ENCODE data around the gene PCP2.

PCP2 gene

DNA sequence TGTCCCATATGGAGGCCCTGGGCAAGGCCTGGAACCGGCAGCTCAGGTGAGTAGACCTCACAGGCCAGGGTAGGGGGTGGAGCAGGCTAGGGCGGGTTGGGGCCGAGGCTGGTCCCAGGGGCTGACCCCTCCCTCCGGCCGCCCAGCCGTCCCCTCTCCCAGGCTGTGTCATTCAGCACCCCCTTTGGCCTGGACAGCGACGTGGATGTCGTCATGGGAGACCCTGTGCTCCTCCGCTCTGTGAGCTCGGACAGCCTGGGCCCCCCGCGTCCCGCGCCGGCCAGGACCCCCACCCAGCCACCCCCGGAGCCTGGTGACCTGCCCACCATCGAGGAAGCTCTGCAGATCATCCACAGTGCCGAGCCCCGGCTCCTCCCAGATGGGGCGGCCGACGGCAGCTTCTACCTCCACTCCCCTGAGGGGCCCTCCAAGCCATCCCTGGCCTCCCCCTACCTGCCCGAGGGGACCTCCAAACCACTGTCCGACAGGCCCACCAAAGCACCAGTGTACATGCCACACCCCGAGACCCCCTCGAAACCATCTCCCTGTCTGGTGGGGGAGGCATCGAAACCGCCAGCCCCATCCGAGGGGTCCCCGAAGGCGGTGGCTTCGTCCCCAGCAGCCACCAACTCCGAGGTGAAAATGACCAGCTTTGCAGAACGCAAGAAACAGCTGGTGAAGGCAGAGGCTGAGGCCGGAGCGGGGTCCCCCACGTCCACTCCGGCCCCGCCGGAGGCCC is 21.8 kb downstream of the PCP2 start:
- H3K4me3 ChIP-seq (ENCODE audit: low read depth, low read length): no peak overlapping the region
- H3K36me3 ChIP-seq: peaks cover 4% of the 10 kb centered on the region
- TF ChIP-seq CTCF (IDR thresholded peaks at IDR 0.05; ENCODE audit: low read depth, low read length): no peak
- DNase-seq: no peak
- H3K27me3 ChIP-seq: no peaks in the 10 kb centered on the region
- no peaks in the 10 kb centered on the region for H3K4me1 ChIP-seq
- no peaks in the 10 kb centered on the region for H3K9me3 ChIP-seq

GRCh38 chr19:7610491-7611240 is 22.9 kb downstream of the PCP2 start:
- Histone ChIP-seq H3K4me3 (ENCODE audit: low read depth, low read length) (no peak overlapping the region), H3K27me3 (no peaks in the 10 kb centered on the region), H3K36me3 (no peaks in the 10 kb centered on the region; the same call in 1 of the 2 replicates), H3K4me1 (no peaks in the 10 kb centered on the region), H3K9me3 (no peaks in the 10 kb centered on the region)
- no peak for DNase-seq
- TF ChIP-seq CTCF (IDR thresholded peaks at IDR 0.05; ENCODE audit: low read depth, low read length): no peak

GRCh38 chr19:7607874-7608560 is 25.5 kb downstream of the PCP2 start:
- TF ChIP-seq CTCF (IDR thresholded peaks at IDR 0.05; ENCODE audit: low read depth, low read length): no peak
- DNase-seq: no peak
- H3K4me3 ChIP-seq (ENCODE audit: low read depth, low read length): no peak overlapping the region
- no peaks in the 10 kb centered on the region for H3K27me3 ChIP-seq
- no peaks in the 10 kb centered on the region for H3K9me3 ChIP-seq
- H3K36me3 ChIP-seq: no peaks in the 10 kb centered on the region; the same call in 1 of the 2 replicates
- H3K4me1 ChIP-seq: peaks cover 5% of the 10 kb centered on the region; the same call in 1 of the 2 replicates

DNA sequence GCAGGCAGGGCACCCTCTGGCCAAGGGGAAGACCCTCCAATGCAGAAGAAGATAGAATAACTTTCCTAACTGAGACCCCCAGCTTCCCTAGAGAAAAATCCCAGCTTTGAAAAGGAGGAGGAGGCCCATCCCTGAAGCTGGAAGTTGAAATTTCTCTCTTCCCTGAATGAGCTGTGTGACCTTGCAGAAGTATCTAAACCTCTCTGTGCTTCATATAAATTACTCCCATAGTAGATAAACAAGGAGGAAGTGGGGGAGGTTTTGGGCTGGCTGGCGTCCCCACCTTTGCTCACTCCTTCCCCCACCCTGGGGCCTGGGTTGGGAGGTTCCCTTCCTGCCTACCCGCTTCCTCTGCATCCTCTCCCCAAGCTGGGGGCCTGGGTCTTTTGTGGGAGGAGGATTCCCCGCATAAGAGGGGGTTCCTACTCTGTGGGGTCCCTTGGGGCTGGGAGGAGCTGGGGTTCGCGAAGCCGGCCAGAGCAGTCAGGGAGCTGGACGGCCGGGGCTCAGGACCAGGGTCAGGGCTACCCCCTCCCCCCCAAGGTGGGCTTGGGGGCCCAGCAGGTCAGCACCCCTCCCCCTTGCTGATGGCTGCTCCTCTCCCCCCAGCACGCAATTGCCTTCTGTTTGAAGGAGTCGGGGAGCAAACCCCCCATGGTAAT is 26.2 kb downstream of the PCP2 start:
- no peak for TF ChIP-seq CTCF (IDR thresholded peaks at IDR 0.05; ENCODE audit: low read depth, low read length)
- DNase-seq: no peak
- Histone ChIP-seq H3K27me3 (no peaks in the 10 kb centered on the region), H3K9me3 (no peaks in the 10 kb centered on the region), H3K4me1 (peaks cover 5% of the 10 kb centered on the region; the same call in 1 of the 2 replicates), H3K4me3 (ENCODE audit: low read depth, low read length) (no peak overlapping the region), H3K36me3 (no peaks in the 10 kb centered on the region; the same call in 1 of the 2 replicates)

DNA sequence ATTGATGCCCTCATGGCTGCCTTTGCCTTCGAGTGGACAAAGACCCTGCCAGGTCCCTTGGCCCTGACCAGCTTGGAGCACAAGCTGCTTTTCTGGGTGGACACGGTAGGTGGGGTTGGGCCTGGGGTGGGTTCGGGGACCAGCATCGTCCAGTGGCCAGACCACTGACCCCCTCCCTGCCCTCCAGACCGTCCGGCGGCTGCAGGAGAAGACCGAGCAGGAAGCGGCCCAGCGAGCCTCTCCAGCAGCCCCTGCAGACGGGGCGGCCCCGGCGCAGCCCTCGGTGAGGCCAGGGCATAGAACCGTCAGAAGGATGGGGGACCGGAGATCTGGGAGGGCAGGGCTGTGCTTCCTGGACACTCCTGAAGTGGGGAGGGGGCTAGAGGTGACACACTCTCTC is 27.2 kb downstream of the PCP2 start:
- Histone ChIP-seq H3K9me3 (no peaks in the 10 kb centered on the region), H3K4me3 (ENCODE audit: low read depth, low read length) (no peak overlapping the region), H3K36me3 (no peaks in the 10 kb centered on the region; the same call in 1 of the 2 replicates), H3K4me1 (peaks cover 5% of the 10 kb centered on the region; the same call in 1 of the 2 replicates), H3K27me3 (no peaks in the 10 kb centered on the region)
- DNase-seq: no peak
- no peak for TF ChIP-seq CTCF (IDR thresholded peaks at IDR 0.05; ENCODE audit: low read depth, low read length)

All from BE2C (cell line).